Measurements from ENCODE around the gene FBN3.

The FBN3 gene

GRCh38 chr19:8147582-8147978 lies 1.8 kb downstream of the FBN3 start:
- Histone ChIP-seq H3K27me3 (ENCODE audit: control insufficient read depth in 1 of 2, insufficient read depth in 2 of 2, low read length in 2 of 2) (peaks cover 12 to 43% of the 10 kb centered on the region in 2 donors), H3K4me3 (ENCODE audit: low read depth in 1 of 2, low read length in 2 of 2) (no peak overlapping the region), H3K36me3 (ENCODE audit: insufficient read depth, low read length) (no peaks in the 10 kb centered on the region), H3K9me3 (ENCODE audit: low read length) (no peaks in the 10 kb centered on the region), H3K9ac (ENCODE audit: low read length) (no peak overlapping the region), H3K27ac (ENCODE audit: low read depth, low read length) (no peak overlapping the region), H3K4me1 (ENCODE audit: insufficient read depth, low read length) (no peaks in the 10 kb centered on the region)

GRCh38 chr19:8146877-8147581 lies 2.4 kb downstream of the FBN3 start:
- H3K9me3 ChIP-seq (ENCODE audit: low read length): no peaks in the 10 kb centered on the region
- H3K27me3 ChIP-seq (ENCODE audit: control insufficient read depth in 1 of 2, insufficient read depth in 2 of 2, low read length in 2 of 2): peaks cover 12 to 43% of the 10 kb centered on the region in 2 donors
- no peaks in the 10 kb centered on the region for H3K36me3 ChIP-seq (ENCODE audit: insufficient read depth, low read length)
- H3K27ac ChIP-seq (ENCODE audit: low read depth, low read length): no peak overlapping the region
- H3K9ac ChIP-seq (ENCODE audit: low read length): no peak overlapping the region
- no peaks in the 10 kb centered on the region for H3K4me1 ChIP-seq (ENCODE audit: insufficient read depth, low read length)
- H3K4me3 ChIP-seq (ENCODE audit: low read depth in 1 of 2, low read length in 2 of 2): no peak overlapping the region

- no peak overlapping the region for H3K4me3 ChIP-seq (ENCODE audit: low read depth in 1 of 2, low read length in 2 of 2)
- no peak overlapping the region for H3K9ac ChIP-seq (ENCODE audit: low read length)
- no peaks in the 10 kb centered on the region for H3K4me1 ChIP-seq (ENCODE audit: insufficient read depth, low read length)
- H3K27me3 ChIP-seq (ENCODE audit: control insufficient read depth in 1 of 2, insufficient read depth in 2 of 2, low read length in 2 of 2): peaks cover 12 to 32% of the 10 kb centered on the region in 2 donors
- H3K36me3 ChIP-seq (ENCODE audit: insufficient read depth, low read length): no peaks in the 10 kb centered on the region
- H3K9me3 ChIP-seq (ENCODE audit: low read length): no peaks in the 10 kb centered on the region
- H3K27ac ChIP-seq (ENCODE audit: low read depth, low read length): no peak overlapping the region
These were observed 5.0 kb downstream of the FBN3 start for GRCh38 chr19:8144273-8144995.

- no peaks in the 10 kb centered on the region for H3K4me1 ChIP-seq (ENCODE audit: insufficient read depth, low read length)
- no peaks in the 10 kb centered on the region for H3K9me3 ChIP-seq (ENCODE audit: low read length)
- no peaks in the 10 kb centered on the region for H3K36me3 ChIP-seq (ENCODE audit: insufficient read depth, low read length)
- no peak overlapping the region for H3K4me3 ChIP-seq (ENCODE audit: low read depth in 1 of 2, low read length in 2 of 2)
- no peak overlapping the region for H3K9ac ChIP-seq (ENCODE audit: low read length)
- no peak overlapping the region for H3K27ac ChIP-seq (ENCODE audit: low read depth, low read length)
- peaks cover 8 to 20% of the 10 kb centered on the region in 2 donors for H3K27me3 ChIP-seq (ENCODE audit: control insufficient read depth in 1 of 2, insufficient read depth in 2 of 2, low read length in 2 of 2)
These were observed 6.4 kb downstream of the FBN3 start for GRCh38 chr19:8143041-8143440.

- H3K9ac ChIP-seq (ENCODE audit: low read length): no peak overlapping the region
- no peak overlapping the region for H3K27ac ChIP-seq (ENCODE audit: low read depth, low read length)
- H3K36me3 ChIP-seq (ENCODE audit: insufficient read depth, low read length): no peaks in the 10 kb centered on the region
- H3K9me3 ChIP-seq (ENCODE audit: low read length): no peaks in the 10 kb centered on the region
- no peak overlapping the region for H3K4me3 ChIP-seq (ENCODE audit: low read depth in 1 of 2, low read length in 2 of 2)
- peaks cover 2 to 14% of the 10 kb centered on the region in 2 donors for H3K27me3 ChIP-seq (ENCODE audit: control insufficient read depth in 1 of 2, insufficient read depth in 2 of 2, low read length in 2 of 2)
- no peaks in the 10 kb centered on the region for H3K4me1 ChIP-seq (ENCODE audit: insufficient read depth, low read length)
These were observed 6.9 kb downstream of the FBN3 start for GRCh38 chr19:8142513-8142900.

GRCh38 chr19:8141726-8142512 lies 7.5 kb downstream of the FBN3 start:
- Histone ChIP-seq H3K36me3 (ENCODE audit: insufficient read depth, low read length) (no peaks in the 10 kb centered on the region), H3K27ac (ENCODE audit: low read depth, low read length) (no peak overlapping the region), H3K9ac (ENCODE audit: low read length) (no peak overlapping the region), H3K4me1 (ENCODE audit: insufficient read depth, low read length) (no peaks in the 10 kb centered on the region), H3K27me3 (ENCODE audit: control insufficient read depth in 1 of 2, insufficient read depth in 2 of 2, low read length in 2 of 2) (peaks cover 0 to 8% of the 10 kb centered on the region in 2 donors), H3K9me3 (ENCODE audit: low read length) (no peaks in the 10 kb centered on the region), H3K4me3 (ENCODE audit: low read depth in 1 of 2, low read length in 2 of 2) (no peak overlapping the region)

GRCh38 chr19:8138201-8138600 lies 11.2 kb downstream of the FBN3 start:
- H3K36me3 ChIP-seq (ENCODE audit: insufficient read depth, low read length): no peaks in the 10 kb centered on the region
- H3K27ac ChIP-seq (ENCODE audit: low read depth, low read length): no peak overlapping the region
- H3K4me1 ChIP-seq (ENCODE audit: insufficient read depth, low read length): no peaks in the 10 kb centered on the region
- H3K4me3 ChIP-seq (ENCODE audit: low read depth in 1 of 2, low read length in 2 of 2): no peak overlapping the region
- peaks cover 0 to 4% of the 10 kb centered on the region in 2 donors for H3K27me3 ChIP-seq (ENCODE audit: control insufficient read depth in 1 of 2, insufficient read depth in 2 of 2, low read length in 2 of 2)
- no peak overlapping the region for H3K9ac ChIP-seq (ENCODE audit: low read length)
- H3K9me3 ChIP-seq (ENCODE audit: low read length): no peaks in the 10 kb centered on the region

- Histone ChIP-seq H3K9me3 (ENCODE audit: low read length) (no peaks in the 10 kb centered on the region), H3K27me3 (ENCODE audit: control insufficient read depth in 1 of 2, insufficient read depth in 2 of 2, low read length in 2 of 2) (peaks cover 0 to 4% of the 10 kb centered on the region in 2 donors), H3K4me3 (ENCODE audit: low read depth in 1 of 2, low read length in 2 of 2) (no peak overlapping the region), H3K36me3 (ENCODE audit: insufficient read depth, low read length) (no peaks in the 10 kb centered on the region), H3K27ac (ENCODE audit: low read depth, low read length) (no peak overlapping the region), H3K9ac (ENCODE audit: low read length) (no peak overlapping the region), H3K4me1 (ENCODE audit: insufficient read depth, low read length) (no peaks in the 10 kb centered on the region)
These were observed 12.0 kb downstream of the FBN3 start for GRCh38 chr19:8137425-8137824.

- H3K9ac ChIP-seq (ENCODE audit: low read length): no peak overlapping the region
- H3K27me3 ChIP-seq (ENCODE audit: control insufficient read depth in 1 of 2, insufficient read depth in 2 of 2, low read length in 2 of 2): no peaks in the 10 kb centered on the region
- H3K27ac ChIP-seq (ENCODE audit: low read depth, low read length): no peak overlapping the region
- no peak overlapping the region for H3K4me3 ChIP-seq (ENCODE audit: low read depth in 1 of 2, low read length in 2 of 2)
- no peaks in the 10 kb centered on the region for H3K4me1 ChIP-seq (ENCODE audit: insufficient read depth, low read length)
- H3K9me3 ChIP-seq (ENCODE audit: low read length): no peaks in the 10 kb centered on the region
- H3K36me3 ChIP-seq (ENCODE audit: insufficient read depth, low read length): no peaks in the 10 kb centered on the region
These were observed 13.3 kb downstream of the FBN3 start for GRCh38 chr19:8135946-8136618.

- Histone ChIP-seq H3K4me1 (ENCODE audit: insufficient read depth, low read length) (no peaks in the 10 kb centered on the region), H3K27me3 (ENCODE audit: control insufficient read depth in 1 of 2, insufficient read depth in 2 of 2, low read length in 2 of 2) (no peaks in the 10 kb centered on the region), H3K4me3 (ENCODE audit: low read depth in 1 of 2, low read length in 2 of 2) (no peak overlapping the region), H3K9ac (ENCODE audit: low read length) (no peak overlapping the region), H3K27ac (ENCODE audit: low read depth, low read length) (no peak overlapping the region), H3K9me3 (ENCODE audit: low read length) (no peaks in the 10 kb centered on the region), H3K36me3 (ENCODE audit: insufficient read depth, low read length) (no peaks in the 10 kb centered on the region)
These were observed 16.4 kb downstream of the FBN3 start for GRCh38 chr19:8132858-8133458.

- no peaks in the 10 kb centered on the region for H3K9me3 ChIP-seq (ENCODE audit: low read length)
- H3K27me3 ChIP-seq (ENCODE audit: control insufficient read depth in 1 of 2, insufficient read depth in 2 of 2, low read length in 2 of 2): no peaks in the 10 kb centered on the region
- H3K36me3 ChIP-seq (ENCODE audit: insufficient read depth, low read length): no peaks in the 10 kb centered on the region
- H3K27ac ChIP-seq (ENCODE audit: low read depth, low read length): no peak overlapping the region
- no peaks in the 10 kb centered on the region for H3K4me1 ChIP-seq (ENCODE audit: insufficient read depth, low read length)
- H3K4me3 ChIP-seq (ENCODE audit: low read depth in 1 of 2, low read length in 2 of 2): no peak overlapping the region
- H3K9ac ChIP-seq (ENCODE audit: low read length): no peak overlapping the region
These were observed 17.9 kb downstream of the FBN3 start for GRCh38 chr19:8131517-8131916.
